Ectodermal cell (in vitro differentiated cells): Measurements from ENCODE around the gene ATG2A.

Source experiments
- H3K27ac ChIP-seq: 2 replicates; pipeline ENCODE4 v1.7.0; 2013; ENCODE audit warnings: mild to moderate bottlenecking, low read depth, low read length; ENCODE audit not compliant: insufficient read depth, poor library complexity, severe bottlenecking
- H3K27me3 ChIP-seq: 2 replicates; pipeline ENCODE4 v1.7.0; 2013; ENCODE audit warnings: mild to moderate bottlenecking, low read length; ENCODE audit not compliant: insufficient read depth, control insufficient read depth, poor library complexity, severe bottlenecking
- H3K36me3 ChIP-seq: one replicate; pipeline ENCODE4 v1.7.0; 2013; ENCODE audit warnings: low read length; ENCODE audit not compliant: control insufficient read depth, insufficient read depth
- H3K4me1 ChIP-seq: one replicate; pipeline ENCODE4 v1.7.0; 2013; ENCODE audit warnings: low read length; ENCODE audit not compliant: control insufficient read depth, insufficient read depth
- H3K4me3 ChIP-seq: 2 replicates; pipeline ENCODE4 v1.7.0; 2013; ENCODE audit warnings: low read depth, low read length, control low read depth; ENCODE audit not compliant: insufficient read depth
- H3K9me3 ChIP-seq: 2 replicates; pipeline ENCODE4 v1.7.0; 2013; ENCODE audit warnings: mild to moderate bottlenecking, low read length, moderate library complexity; ENCODE audit not compliant: control insufficient read depth
- WGBS, 2 experiments: methylation state at CpG; one replicate each; pipeline ENCODE4 v1.1.7; 2013; ENCODE audit warnings: missing lambda C conversion rate in 2 of 2; 5-methylcytosine and 5-hydroxymethylcytosine counted together

The ATG2A gene

DNA sequence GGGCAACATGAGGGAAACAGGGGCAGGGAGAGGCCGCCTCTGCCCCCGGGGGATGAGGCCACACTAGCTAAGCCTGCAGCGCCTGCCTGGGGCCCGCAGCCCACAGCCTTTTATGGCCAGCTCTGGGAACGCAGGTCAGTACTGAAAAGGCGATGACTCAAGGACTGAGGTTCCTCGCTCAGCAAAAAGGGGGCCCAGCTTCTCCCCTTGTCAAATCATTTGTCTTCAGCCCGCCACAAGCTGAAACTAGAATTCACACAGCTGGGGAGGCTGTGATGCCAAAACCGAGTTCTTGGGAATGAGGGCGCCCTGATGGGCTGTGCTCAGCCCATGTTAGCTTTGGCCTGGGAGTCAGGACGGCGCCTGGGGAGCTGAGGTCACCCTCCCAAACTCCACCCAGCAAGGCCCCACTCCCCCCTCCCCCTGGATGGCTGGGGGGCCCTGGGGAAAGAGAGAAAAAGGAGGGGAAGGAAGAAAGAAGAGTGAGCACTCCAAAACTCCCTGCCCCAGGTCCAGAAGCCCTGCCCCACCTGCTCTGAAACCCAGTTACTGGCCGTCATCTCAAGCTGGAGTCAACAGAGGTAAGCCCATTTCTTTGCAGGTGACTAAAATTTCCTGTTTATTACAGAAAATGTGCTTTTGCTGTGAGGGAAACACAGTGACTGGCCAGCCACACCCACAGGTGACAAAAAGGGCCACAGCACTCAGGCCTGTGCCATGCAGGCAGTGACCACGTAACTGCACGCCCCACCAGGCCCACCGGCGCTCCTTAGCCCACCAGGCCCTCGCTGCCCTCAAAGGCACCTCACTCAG, 52.3 kb downstream of the ATG2A start:
- H3K4me3 ChIP-seq: no peak overlapping the region
- WGBS, 2 experiments: 72 to 73% methylated on average over 17 to 18 of the region's 18 CpGs
- H3K9me3 ChIP-seq: no peaks in the 10 kb centered on the region
- H3K27ac ChIP-seq: peak overlapping the region; percentile 56
- H3K27me3 ChIP-seq: no peaks in the 10 kb centered on the region
- H3K4me1 ChIP-seq: peaks cover 32% of the 10 kb centered on the region
- no peaks in the 10 kb centered on the region for H3K36me3 ChIP-seq

DNA sequence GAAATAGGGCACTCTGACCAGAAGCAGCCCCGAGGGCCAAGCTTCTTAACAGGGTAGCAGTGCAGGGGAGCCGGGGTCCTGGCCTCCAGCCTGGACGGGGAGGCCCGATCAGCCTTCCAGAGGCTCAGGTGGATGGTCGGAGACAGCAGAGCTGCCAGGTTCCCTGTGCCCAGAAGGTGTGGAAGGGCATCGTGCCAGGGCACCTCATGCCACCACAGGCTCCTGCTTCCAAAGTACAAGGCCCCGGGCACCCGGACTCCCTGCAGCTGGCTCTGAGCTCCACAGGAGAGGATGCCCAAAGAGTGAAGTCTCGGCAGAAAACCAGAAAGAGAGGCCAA, 52.9 kb downstream of the ATG2A start:
- peak overlapping the region; percentile 56 for H3K27ac ChIP-seq
- peaks cover 32% of the 10 kb centered on the region for H3K4me1 ChIP-seq
- WGBS, 2 experiments: 88 to 91% methylated on average over 9 of the region's 9 CpGs

DNA sequence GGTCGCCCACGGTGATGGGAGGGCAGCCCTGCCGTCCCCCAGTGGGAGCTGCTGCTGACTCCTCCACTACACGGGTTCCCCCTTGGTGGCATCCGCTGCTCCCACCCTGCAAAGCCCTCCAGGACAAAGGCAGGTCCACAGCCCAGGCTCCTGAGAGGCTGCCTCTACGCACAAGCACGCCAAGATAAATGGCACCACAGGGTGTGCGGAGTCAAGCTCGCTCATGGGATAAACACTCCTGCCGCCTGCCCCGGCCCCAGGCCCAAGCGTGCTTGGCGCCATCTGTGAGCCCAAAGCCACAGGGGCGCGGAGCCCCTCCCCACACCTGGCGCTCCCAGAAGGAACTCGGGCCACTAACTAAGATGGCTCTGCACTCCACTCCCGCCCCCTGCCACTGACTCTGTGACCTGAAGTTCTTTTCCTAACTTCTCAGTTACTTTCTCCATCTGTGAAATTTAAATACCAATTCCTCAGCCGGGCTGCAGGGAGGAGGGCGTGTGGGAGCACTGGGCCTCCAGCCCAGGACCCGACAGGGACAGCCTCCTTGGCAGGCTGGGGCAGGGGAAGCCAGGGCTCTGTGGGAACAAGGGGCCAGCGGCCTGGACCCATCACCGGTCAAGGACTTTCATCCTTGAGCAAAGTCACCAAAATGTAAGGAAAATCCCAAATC, 53.5 kb downstream of the ATG2A start:
- Histone ChIP-seq H3K36me3 (no peaks in the 10 kb centered on the region), H3K27me3 (no peaks in the 10 kb centered on the region), H3K4me1 (peaks cover 32% of the 10 kb centered on the region), H3K4me3 (no peak overlapping the region), H3K9me3 (no peaks in the 10 kb centered on the region), H3K27ac (peak overlapping the region; percentile 73)
- WGBS, 2 experiments: 67 to 70% methylated on average over 23 of the region's 23 CpGs

More for the DNA sequence above, 52.9 kb downstream of the ATG2A start:
- H3K36me3 ChIP-seq: no peaks in the 10 kb centered on the region
- no peaks in the 10 kb centered on the region for H3K9me3 ChIP-seq
- H3K27me3 ChIP-seq: no peaks in the 10 kb centered on the region
- no peak overlapping the region for H3K4me3 ChIP-seq

DNA sequence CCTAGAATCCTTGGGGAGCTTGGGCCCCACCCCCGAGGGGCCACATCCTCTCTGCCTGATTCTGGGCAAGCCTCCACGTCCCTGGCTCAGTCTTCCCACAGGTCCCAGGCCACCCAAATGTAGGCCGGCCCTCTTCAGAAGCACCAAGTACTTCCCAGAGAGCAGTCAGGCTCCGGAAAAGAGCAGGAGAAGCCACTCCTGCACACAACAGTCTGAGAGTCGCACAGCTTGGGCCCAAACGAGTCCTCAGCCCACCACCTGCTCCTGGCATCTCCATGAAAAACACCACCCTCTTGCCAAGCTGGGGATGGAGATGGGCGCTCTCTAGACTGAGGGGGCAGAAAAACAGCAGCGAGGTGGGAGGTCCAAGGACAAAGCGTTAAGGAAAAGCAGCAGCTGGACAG, 54.0 kb downstream of the ATG2A start:
- Histone ChIP-seq H3K9me3 (no peaks in the 10 kb centered on the region), H3K27ac (peak overlapping the region; percentile 73), H3K27me3 (no peaks in the 10 kb centered on the region), H3K4me3 (no peak overlapping the region), H3K36me3 (no peaks in the 10 kb centered on the region), H3K4me1 (peaks cover 32% of the 10 kb centered on the region)
- 64 to 66% methylated on average over 9 of the region's 9 CpGs for WGBS, 2 experiments

DNA sequence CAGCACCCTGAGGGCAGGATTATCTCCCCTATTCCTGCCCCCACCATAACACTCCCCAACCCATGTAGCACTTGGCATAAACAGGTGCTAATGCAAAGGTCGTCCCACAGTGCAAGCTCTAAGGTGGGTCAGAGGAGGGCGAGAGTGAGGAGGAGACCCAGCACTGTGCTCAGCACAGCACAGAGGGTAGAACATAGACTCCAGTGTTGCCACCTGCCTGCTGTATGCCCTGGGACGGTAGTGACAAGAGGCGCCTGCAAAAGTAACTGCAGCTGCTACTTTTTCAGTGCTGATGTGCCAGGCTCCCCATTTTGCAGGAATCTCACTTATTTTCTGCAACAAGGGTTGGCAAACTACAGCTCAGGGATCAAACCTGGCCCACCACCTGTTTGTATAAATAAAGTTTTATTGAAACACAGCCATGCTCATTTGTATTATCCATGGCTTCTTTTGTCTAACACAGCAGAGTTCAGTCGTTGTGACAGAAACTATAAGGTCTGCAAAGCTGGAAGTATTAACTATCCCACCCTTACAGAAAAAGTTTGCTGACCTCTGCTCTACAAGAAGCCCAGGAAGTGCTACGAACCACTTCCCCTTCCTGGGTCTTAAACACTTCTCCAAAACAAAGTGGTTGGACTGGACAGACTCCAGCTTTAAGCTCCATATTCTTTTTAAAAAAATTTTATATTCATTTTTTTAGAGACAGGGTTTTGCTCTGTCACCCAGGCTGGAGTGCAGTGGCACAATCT, 55.6 kb downstream of the ATG2A start:
- Histone ChIP-seq H3K9me3 (no peaks in the 10 kb centered on the region), H3K27me3 (no peaks in the 10 kb centered on the region), H3K4me3 (no peak overlapping the region), H3K36me3 (no peaks in the 10 kb centered on the region), H3K4me1 (peaks cover 32% of the 10 kb centered on the region), H3K27ac (no peak overlapping the region)
- WGBS, 2 experiments: 83 to 87% methylated on average over 6 of the region's 6 CpGs

DNA sequence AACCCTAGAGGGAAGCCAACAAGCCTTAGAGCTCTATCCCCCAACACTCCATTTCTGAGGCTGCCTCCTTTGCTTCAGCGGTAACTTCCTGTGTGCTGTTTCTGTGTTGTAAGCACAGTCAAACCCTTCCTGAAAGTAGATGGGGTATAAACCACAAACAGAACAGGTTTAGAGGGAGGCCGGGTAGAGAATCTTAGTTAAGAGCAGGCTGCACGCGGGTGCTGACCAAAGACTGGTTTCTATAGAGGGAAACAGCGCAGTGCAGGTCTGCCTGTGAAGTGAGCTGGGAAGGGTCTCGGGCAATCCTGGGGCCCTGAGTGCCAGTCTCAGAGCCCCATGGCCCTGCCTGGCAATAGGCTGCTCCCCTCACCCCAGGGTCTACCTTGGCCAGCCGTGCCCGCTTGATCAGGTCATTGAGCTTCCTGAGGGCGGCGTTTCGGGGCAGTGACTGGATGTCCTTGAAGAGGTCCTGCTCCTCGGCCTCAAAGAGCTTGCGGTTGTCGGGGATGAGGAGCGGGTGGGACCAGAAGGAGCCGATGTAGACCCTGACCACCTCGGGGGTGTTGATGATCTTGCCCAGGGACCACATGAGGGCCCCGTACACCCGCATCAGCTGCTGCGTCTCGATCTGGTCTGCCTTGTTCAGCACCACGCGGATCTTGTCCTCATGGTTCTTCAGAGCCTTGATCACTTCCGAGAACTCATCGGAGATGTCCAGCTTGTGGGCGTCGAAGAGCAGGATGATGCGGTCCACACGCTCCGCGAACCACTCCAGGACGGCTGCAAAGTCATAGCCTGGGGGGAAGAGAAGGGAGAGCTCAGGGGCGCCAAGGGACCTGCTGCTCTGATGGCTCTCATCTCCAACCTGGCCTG, 57.2 kb downstream of the ATG2A start:
- Histone ChIP-seq H3K27ac (no peak overlapping the region), H3K36me3 (peaks cover 7% of the 10 kb centered on the region), H3K9me3 (no peaks in the 10 kb centered on the region), H3K4me1 (peaks cover 23% of the 10 kb centered on the region), H3K4me3 (no peak overlapping the region), H3K27me3 (no peaks in the 10 kb centered on the region)
- WGBS, 2 experiments: 96% methylated on average over 33 of the region's 33 CpGs

DNA sequence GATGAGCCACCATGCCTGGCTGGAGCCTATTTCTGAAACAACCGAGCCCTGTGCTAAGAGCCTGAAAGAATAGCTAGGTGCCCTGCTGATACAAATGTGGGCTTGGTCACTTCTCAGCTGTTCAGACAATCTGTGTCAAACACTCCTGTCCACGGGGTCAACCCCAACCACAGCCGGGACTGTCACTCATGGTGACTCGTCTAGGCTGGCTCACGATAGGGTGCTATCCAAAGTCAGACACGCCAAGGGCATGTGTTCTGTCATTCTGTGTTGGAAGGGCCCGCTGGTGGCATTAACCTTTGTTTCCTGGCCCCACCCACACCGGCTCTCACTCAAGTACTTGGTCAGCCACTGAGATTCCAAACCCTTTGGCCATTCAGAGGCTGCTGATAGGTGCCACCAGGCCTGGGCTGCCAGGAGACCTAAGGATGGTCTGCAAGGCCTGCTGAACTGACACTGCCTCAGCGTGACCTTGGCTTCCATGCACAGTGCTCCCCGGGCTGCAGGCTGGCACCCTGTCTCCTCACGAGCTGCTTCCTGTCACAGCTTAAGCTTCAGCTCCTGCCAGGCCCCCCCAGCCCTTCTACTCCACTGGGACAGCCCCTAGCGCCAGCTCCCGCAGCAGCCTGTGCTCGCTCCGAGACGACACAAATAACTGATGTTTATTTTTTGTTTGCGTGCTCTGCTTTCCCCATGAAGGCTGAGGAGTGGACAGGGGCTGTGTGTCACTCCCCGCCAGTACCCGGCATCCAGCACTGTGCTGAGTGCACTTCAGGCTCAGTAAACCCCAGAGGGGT, 58.3 kb downstream of the ATG2A start:
- H3K27me3 ChIP-seq: no peaks in the 10 kb centered on the region
- H3K4me1 ChIP-seq: peaks cover 12% of the 10 kb centered on the region
- peaks cover 8% of the 10 kb centered on the region for H3K36me3 ChIP-seq
- H3K4me3 ChIP-seq: no peak overlapping the region
- no peaks in the 10 kb centered on the region for H3K9me3 ChIP-seq
- 93% methylated on average over 19 of the region's 19 CpGs for WGBS, 2 experiments
- H3K27ac ChIP-seq: no peak overlapping the region

DNA sequence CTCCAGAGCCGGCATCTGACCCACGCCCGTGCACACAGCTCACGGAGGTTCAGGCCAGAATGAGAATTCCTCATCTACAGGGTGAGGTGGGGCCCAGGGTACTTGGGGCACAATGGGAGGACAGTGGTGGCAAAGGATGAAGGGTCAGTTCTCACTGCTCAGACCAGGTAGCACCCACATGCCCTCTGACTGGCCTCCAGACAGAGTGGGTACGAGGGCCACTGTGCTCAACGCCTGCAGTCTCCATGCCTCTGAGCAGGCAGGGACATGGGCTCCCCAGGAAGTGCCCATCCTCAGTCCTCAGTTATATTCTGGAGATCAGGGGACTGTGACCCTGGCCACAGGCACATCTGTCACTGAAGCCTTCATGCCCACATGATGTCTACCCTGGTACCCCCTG, 59.5 kb downstream of the ATG2A start:
- H3K4me3 ChIP-seq: no peak overlapping the region
- no peaks in the 10 kb centered on the region for H3K9me3 ChIP-seq
- peaks cover under 1% of the 10 kb centered on the region for H3K4me1 ChIP-seq
- no peaks in the 10 kb centered on the region for H3K27me3 ChIP-seq
- peaks cover 8% of the 10 kb centered on the region for H3K36me3 ChIP-seq
- 94 to 96% methylated on average over 6 of the region's 6 CpGs for WGBS, 2 experiments
- no peak overlapping the region for H3K27ac ChIP-seq
